GM21526 (cell line): Measurements from ENCODE around the gene LY6G6F.
A peak's percentile ranks its signal among the peaks of the same experiment; 100 is the strongest.

Source experiments
- ATAC-seq: cut with Tn5 transposase; IDR thresholded peaks from one replicate; pipeline ENCODE4 v1.9.1; 2021; ENCODE audit warnings: moderate library complexity; ENCODE audit not compliant: unreplicated experiment, low FRiP score

LY6G6F gene

GRCh38 chr6:31706599-31706998, at the start of gene LY6G6F:
Gene LY6G6F (plus strand): TSS chr6:31706866. CDS start chr6:31706907, 41 bp downstream.
- no peak for ATAC-seq

GRCh38 chr6:31657406-31658157, 49.1 kb upstream of the LY6G6F start:
- no peak for ATAC-seq

- no peak for ATAC-seq
These were observed 48.4 kb upstream of the LY6G6F start for GRCh38 chr6:31658158-31658688.

GRCh38 chr6:31658983-31659648, 47.5 kb upstream of the LY6G6F start:
- ATAC-seq: no peak

GRCh38 chr6:31659649-31660380, 46.9 kb upstream of the LY6G6F start:
- ATAC-seq: no peak

- peak; percentile 41 for ATAC-seq
These were observed 46.0 kb upstream of the LY6G6F start, which contains the start of gene C6orf47 for GRCh38 chr6:31660381-31661261. Gene C6orf47 (minus strand): TSS chr6:31660778. CDS start chr6:31659947, 831 bp downstream.

- ATAC-seq: no peak
These were observed 45.2 kb upstream of the LY6G6F start for GRCh38 chr6:31661262-31662123.

GRCh38 chr6:31662124-31662723, 44.4 kb upstream of the LY6G6F start:
- ATAC-seq: no peak

- ATAC-seq: no peak
These were observed 43.3 kb upstream of the LY6G6F start for GRCh38 chr6:31663126-31663960.

- ATAC-seq: no peak
These were observed 42.5 kb upstream of the LY6G6F start for GRCh38 chr6:31663961-31664789.

GRCh38 chr6:31664790-31665500, 41.7 kb upstream of the LY6G6F start, which contains the start of gene GPANK1:
Gene GPANK1 (minus strand): TSS chr6:31664997. CDS start chr6:31664478, 519 bp downstream.
- ATAC-seq: no peak

- peak; percentile 71 for ATAC-seq
These were observed 40.9 kb upstream of the LY6G6F start, which contains the start of gene CSNK2B for GRCh38 chr6:31665501-31666336. Gene CSNK2B (plus strand): TSS chr6:31666080. CDS start chr6:31666832, 752 bp downstream.

GRCh38 chr6:31666337-31666965, 40.2 kb upstream of the LY6G6F start:
- ATAC-seq: no peak

GRCh38 chr6:31669676-31670075, 37.0 kb upstream of the LY6G6F start, which contains the start of gene LY6G5B:
Gene LY6G5B (plus strand): TSS chr6:31669976. CDS start chr6:31670951, 975 bp downstream.
- no peak for ATAC-seq
